ENCODE data around the gene SEL1L3.

Gene SEL1L3

GRCh38 chr4:25749150-25749794 lies 113.5 kb downstream of the SEL1L3 start:
- DNase-seq (ENCODE audit: low read depth in 2 of 2): no peak

- no peak for DNase-seq (ENCODE audit: low read depth in 2 of 2)
Observed at GRCh38 chr4:25743971-25744370, 118.8 kb downstream of the SEL1L3 start.

- no peak for DNase-seq (ENCODE audit: low read depth in 2 of 2)
Observed at GRCh38 chr4:25729564-25729963, 133.2 kb downstream of the SEL1L3 start.

- no peak for DNase-seq (ENCODE audit: low read depth in 2 of 2)
Observed at GRCh38 chr4:25728886-25729285, 133.9 kb downstream of the SEL1L3 start.

- no peak for DNase-seq (ENCODE audit: low read depth in 2 of 2)
Observed at GRCh38 chr4:25727711-25728493, 134.9 kb downstream of the SEL1L3 start.

- no peak for DNase-seq (ENCODE audit: low read depth in 2 of 2)
Observed at GRCh38 chr4:25725870-25726269, 136.9 kb downstream of the SEL1L3 start.

GRCh38 chr4:25723409-25723808 lies 139.4 kb downstream of the SEL1L3 start:
- no peak for DNase-seq (ENCODE audit: low read depth in 2 of 2)

- DNase-seq (ENCODE audit: low read depth in 2 of 2): no peak
Observed at GRCh38 chr4:25722964-25723363, 139.8 kb downstream of the SEL1L3 start.

GRCh38 chr4:25713812-25714211 lies 149.0 kb downstream of the SEL1L3 start:
- DNase-seq (ENCODE audit: low read depth in 2 of 2): no peak

- no peak for DNase-seq (ENCODE audit: low read depth in 2 of 2)
Observed at GRCh38 chr4:25712611-25713010, 150.2 kb downstream of the SEL1L3 start.

- DNase-seq (ENCODE audit: low read depth in 2 of 2): no peak
Observed at GRCh38 chr4:25710637-25711036, 152.2 kb downstream of the SEL1L3 start.

GRCh38 chr4:25704516-25704915 lies 158.3 kb downstream of the SEL1L3 start:
- DNase-seq (ENCODE audit: low read depth in 2 of 2): no peak

GRCh38 chr4:25703731-25704388 lies 158.9 kb downstream of the SEL1L3 start:
- no peak for DNase-seq (ENCODE audit: low read depth in 2 of 2)

- DNase-seq (ENCODE audit: low read depth in 2 of 2): no peak
Observed at GRCh38 chr4:25702848-25703247, 159.9 kb downstream of the SEL1L3 start.

- no peak for DNase-seq (ENCODE audit: low read depth in 2 of 2)
Observed at GRCh38 chr4:25700661-25701060, 162.1 kb downstream of the SEL1L3 start.

GRCh38 chr4:25697516-25697915 lies 165.3 kb downstream of the SEL1L3 start:
- no peak for DNase-seq (ENCODE audit: low read depth in 2 of 2)

Data from activated CD8-positive, alpha-beta memory T cell treated with anti-CD3 and anti-CD28 coated beads for 4 hours (primary cell).